Activated T-cell treated with anti-CD3 and anti-CD28 coated beads, Interleukin-2, amount 50 U/mL, for 24 hours (primary cell): ENCODE measurements around the gene BCAS1.

Experiments
- DNase-seq: peaks from one replicate; pipeline ENCODE4 v3.0.0-alpha.2; 2020
- H3K27ac Mint-ChIP-seq: 2 replicates; pipeline ENCODE4 v1.8.0; 2020; ENCODE audit warnings: mild to moderate bottlenecking, mixed read lengths
- H3K27me3 Mint-ChIP-seq: 2 replicates; pipeline ENCODE4 v1.8.0; 2020; ENCODE audit warnings: mixed read lengths
- H3K36me3 Mint-ChIP-seq: 2 replicates; pipeline ENCODE4 v1.8.0; 2020; ENCODE audit warnings: low read depth, mixed read lengths
- H3K4me1 Mint-ChIP-seq: 2 replicates; pipeline ENCODE4 v1.8.0; 2020; ENCODE audit warnings: low read depth, mixed read lengths
- H3K4me3 Mint-ChIP-seq: 2 replicates; pipeline ENCODE4 v1.8.0; 2020; ENCODE audit warnings: mild to moderate bottlenecking, moderate library complexity, mixed read lengths
- H3K9me3 Mint-ChIP-seq: 2 replicates; pipeline ENCODE4 v1.8.0; 2020; ENCODE audit warnings: mixed read lengths

BCAS1 gene

GRCh38 chr20:53946106-53946505 is 124.3 kb downstream of the BCAS1 start:
- DNase-seq, result no peak
- H3K27ac Mint-ChIP-seq, result no peak overlapping the region
- no peaks in the 10 kb centered on the region for H3K9me3 Mint-ChIP-seq
- peaks cover 49% of the 10 kb centered on the region for H3K4me1 Mint-ChIP-seq
- no peaks in the 10 kb centered on the region for H3K36me3 Mint-ChIP-seq
- H3K27me3 Mint-ChIP-seq, result no peaks in the 10 kb centered on the region
- no peak overlapping the region for H3K4me3 Mint-ChIP-seq

- Mint-ChIP-seq H3K4me3 (no peak overlapping the region), H3K4me1 (peaks cover 47% of the 10 kb centered on the region)
These were observed 124.9 kb downstream of the BCAS1 start for GRCh38 chr20:53945478-53945877.

GRCh38 chr20:53944796-53945195 is 125.6 kb downstream of the BCAS1 start:
- H3K4me3 Mint-ChIP-seq, result no peak overlapping the region
- DNase-seq, result no peak
- H3K36me3 Mint-ChIP-seq, result no peaks in the 10 kb centered on the region
- no peak overlapping the region for H3K27ac Mint-ChIP-seq
- peaks cover 47% of the 10 kb centered on the region for H3K4me1 Mint-ChIP-seq
- no peaks in the 10 kb centered on the region for H3K9me3 Mint-ChIP-seq
- no peaks in the 10 kb centered on the region for H3K27me3 Mint-ChIP-seq

More at GRCh38 chr20:53945478-53945877, 124.9 kb downstream of the BCAS1 start:
- no peak overlapping the region for H3K27ac Mint-ChIP-seq
- no peaks in the 10 kb centered on the region for H3K27me3 Mint-ChIP-seq
- H3K36me3 Mint-ChIP-seq, result no peaks in the 10 kb centered on the region
- no peak for DNase-seq
- no peaks in the 10 kb centered on the region for H3K9me3 Mint-ChIP-seq

GRCh38 chr20:53943522-53944291 is 126.7 kb downstream of the BCAS1 start:
- no peak for DNase-seq
- no peaks in the 10 kb centered on the region for H3K9me3 Mint-ChIP-seq
- H3K36me3 Mint-ChIP-seq, result no peaks in the 10 kb centered on the region
- H3K27ac Mint-ChIP-seq, result no peak overlapping the region
- peaks cover 40% of the 10 kb centered on the region for H3K4me1 Mint-ChIP-seq
- H3K4me3 Mint-ChIP-seq, result peak overlapping the region; percentile 5
- H3K27me3 Mint-ChIP-seq, result no peaks in the 10 kb centered on the region

GRCh38 chr20:53942973-53943372 is 127.4 kb downstream of the BCAS1 start:
- no peaks in the 10 kb centered on the region for H3K36me3 Mint-ChIP-seq
- DNase-seq, result no peak
- no peak overlapping the region for H3K4me3 Mint-ChIP-seq
- no peak overlapping the region for H3K27ac Mint-ChIP-seq
- no peaks in the 10 kb centered on the region for H3K27me3 Mint-ChIP-seq
- H3K4me1 Mint-ChIP-seq, result peaks cover 35% of the 10 kb centered on the region
- H3K9me3 Mint-ChIP-seq, result no peaks in the 10 kb centered on the region

- Mint-ChIP-seq H3K4me1 (peaks cover 32% of the 10 kb centered on the region), H3K27me3 (no peaks in the 10 kb centered on the region), H3K27ac (no peak overlapping the region), H3K9me3 (no peaks in the 10 kb centered on the region), H3K36me3 (no peaks in the 10 kb centered on the region), H3K4me3 (no peak overlapping the region)
- no peak for DNase-seq
These were observed 128.0 kb downstream of the BCAS1 start for GRCh38 chr20:53942472-53942816.

GRCh38 chr20:53941680-53942471 is 128.5 kb downstream of the BCAS1 start:
- Mint-ChIP-seq H3K9me3 (no peaks in the 10 kb centered on the region), H3K27ac (peak overlapping the region; percentile 17), H3K4me3 (no peak overlapping the region), H3K4me1 (peaks cover 28% of the 10 kb centered on the region), H3K27me3 (no peaks in the 10 kb centered on the region), H3K36me3 (no peaks in the 10 kb centered on the region)
- no peak for DNase-seq

- Mint-ChIP-seq H3K4me3 (no peak overlapping the region), H3K27me3 (no peaks in the 10 kb centered on the region), H3K4me1 (peaks cover 29% of the 10 kb centered on the region), H3K9me3 (no peaks in the 10 kb centered on the region), H3K36me3 (no peaks in the 10 kb centered on the region), H3K27ac (no peak overlapping the region)
- no peak for DNase-seq
These were observed 129.4 kb downstream of the BCAS1 start for GRCh38 chr20:53940907-53941545.

- Mint-ChIP-seq H3K9me3 (no peaks in the 10 kb centered on the region), H3K27me3 (no peaks in the 10 kb centered on the region), H3K27ac (no peak overlapping the region), H3K36me3 (no peaks in the 10 kb centered on the region), H3K4me1 (peaks cover 34% of the 10 kb centered on the region), H3K4me3 (no peak overlapping the region)
- no peak for DNase-seq
These were observed 130.1 kb downstream of the BCAS1 start for GRCh38 chr20:53940360-53940702.

GRCh38 chr20:53939572-53940359 is 130.6 kb downstream of the BCAS1 start:
- no peak overlapping the region for H3K4me3 Mint-ChIP-seq
- no peaks in the 10 kb centered on the region for H3K36me3 Mint-ChIP-seq
- H3K27me3 Mint-ChIP-seq, result no peaks in the 10 kb centered on the region
- H3K4me1 Mint-ChIP-seq, result peaks cover 40% of the 10 kb centered on the region
- DNase-seq, result peak; percentile 76
- no peaks in the 10 kb centered on the region for H3K9me3 Mint-ChIP-seq
- H3K27ac Mint-ChIP-seq, result no peak overlapping the region

- Mint-ChIP-seq H3K4me3 (no peak overlapping the region), H3K36me3 (no peaks in the 10 kb centered on the region), H3K4me1 (peaks cover 42% of the 10 kb centered on the region), H3K9me3 (no peaks in the 10 kb centered on the region), H3K27ac (no peak overlapping the region), H3K27me3 (no peaks in the 10 kb centered on the region)
- no peak for DNase-seq
These were observed 131.2 kb downstream of the BCAS1 start for GRCh38 chr20:53939190-53939571.

- Mint-ChIP-seq H3K4me3 (no peak overlapping the region), H3K36me3 (no peaks in the 10 kb centered on the region), H3K9me3 (no peaks in the 10 kb centered on the region), H3K27ac (no peak overlapping the region), H3K4me1 (peaks cover 43% of the 10 kb centered on the region), H3K27me3 (no peaks in the 10 kb centered on the region)
- no peak for DNase-seq
These were observed 131.7 kb downstream of the BCAS1 start for GRCh38 chr20:53938739-53939138.

- DNase-seq, result no peak
- no peak overlapping the region for H3K27ac Mint-ChIP-seq
- H3K27me3 Mint-ChIP-seq, result no peaks in the 10 kb centered on the region
- H3K36me3 Mint-ChIP-seq, result no peaks in the 10 kb centered on the region
- H3K9me3 Mint-ChIP-seq, result no peaks in the 10 kb centered on the region
- H3K4me1 Mint-ChIP-seq, result peaks cover 44% of the 10 kb centered on the region
- no peak overlapping the region for H3K4me3 Mint-ChIP-seq
These were observed 132.4 kb downstream of the BCAS1 start for GRCh38 chr20:53937929-53938367.

GRCh38 chr20:53937339-53937741 is 133.1 kb downstream of the BCAS1 start:
- Mint-ChIP-seq H3K27me3 (no peaks in the 10 kb centered on the region), H3K4me3 (no peak overlapping the region), H3K36me3 (no peaks in the 10 kb centered on the region), H3K4me1 (peaks cover 44% of the 10 kb centered on the region), H3K9me3 (no peaks in the 10 kb centered on the region), H3K27ac (no peak overlapping the region)
- DNase-seq, result no peak
